Activated T-helper 2 cell treated with anti-CD3 and anti-CD28 coated beads, Interferon-gamma antibody, Interleukin-2, Interleukin-4, amounts not matched to agents 10 μg/mL and 5 μg/mL and 100 μg/mL, durations not matched to agents 14 hours and 24 hours and 36 hours (primary cell): Measurements from ENCODE around the gene GOSR2. TPM values are rescaled to one million over a fixed set of nuclear protein-coding genes. Genes with fewer than 3 reads are reported as not detected.

Source experiments
- DNase-seq: peaks from one replicate; pipeline ENCODE4 v3.0.0; 2021; ENCODE audit warnings: low spot score
- H3K27ac Mint-ChIP-seq: one replicate; pipeline ENCODE4 v1.8.0; 2021; ENCODE audit warnings: mixed read lengths
- H3K27me3 Mint-ChIP-seq: one replicate; pipeline ENCODE4 v1.8.0; 2021; ENCODE audit warnings: low read depth, mixed read lengths
- H3K36me3 Mint-ChIP-seq: one replicate; pipeline ENCODE4 v1.8.0; 2021; ENCODE audit warnings: low read depth, mixed read lengths
- H3K4me1 Mint-ChIP-seq: one replicate; pipeline ENCODE4 v1.8.0; 2021; ENCODE audit warnings: low read depth, mixed read lengths
- H3K4me3 Mint-ChIP-seq: one replicate; pipeline ENCODE4 v1.8.0; 2021; ENCODE audit warnings: low read depth, mild to moderate bottlenecking, moderate library complexity, mixed read lengths
- H3K9me3 Mint-ChIP-seq: one replicate; pipeline ENCODE4 v1.8.0; 2021; ENCODE audit warnings: mixed read lengths
- intact Hi-C: fragments of 100-400 bp; cut with micrococcal nuclease; formaldehyde crosslinking; loops from one replicate; pipeline ENCODE4 v1.15.1; 2023
- total RNA-seq: library from RNA; stranded (reverse); gene quantifications from 2 replicates; pipeline ENCODE4 v1.2.3, GENCODE V29; 2022

GOSR2 gene
- 53.9 and 60.4 TPM in 2 replicates for total RNA-seq

DNA sequence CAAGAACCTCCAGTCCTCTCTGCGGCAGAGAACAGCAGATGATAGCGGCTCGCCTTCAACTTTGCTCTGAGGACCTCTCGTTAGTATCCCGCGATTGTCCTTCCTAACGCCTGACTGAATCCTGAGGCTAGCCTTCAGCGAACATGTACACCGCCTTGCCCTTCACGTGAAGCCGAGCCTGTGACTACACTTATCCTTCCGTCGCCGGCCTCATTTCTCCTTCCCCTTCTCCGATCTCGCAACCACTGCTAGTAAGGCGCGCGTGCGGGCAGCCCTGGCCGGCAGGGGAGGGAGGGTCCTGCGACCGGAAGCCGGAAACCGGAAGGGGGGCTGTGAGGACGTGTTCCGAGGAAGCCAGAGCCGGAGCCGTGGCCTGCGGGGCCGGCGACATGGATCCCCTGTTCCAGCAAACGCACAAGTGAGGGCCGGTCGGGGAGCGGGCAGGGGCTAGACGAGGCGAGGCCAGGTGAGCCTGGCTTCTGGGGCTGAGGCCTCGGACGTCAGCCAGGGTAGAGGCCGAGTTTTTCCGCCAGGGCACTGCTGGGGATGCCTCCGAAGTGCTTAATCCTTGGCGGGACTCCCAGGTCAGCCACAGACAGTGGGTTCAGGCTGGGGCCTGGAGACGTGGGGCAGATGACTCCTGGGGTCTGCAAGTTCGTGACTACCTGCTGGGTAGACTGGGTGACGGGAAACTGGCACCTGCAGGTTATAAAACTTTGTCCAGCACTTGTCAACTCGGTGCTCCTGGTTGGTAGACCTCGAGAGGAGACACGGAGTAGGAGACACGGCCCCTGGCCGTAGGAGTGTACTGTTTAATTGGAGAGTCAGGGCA is at the start of gene GOSR2:
GOSR2 (plus strand) TSS at position 357 of the 832 bp plus-strand sequence; CDS start at position 390, 33 bp downstream.
- peaks cover 17% of the 10 kb centered on the region for H3K36me3 Mint-ChIP-seq
- H3K27ac Mint-ChIP-seq = peak within 1 kb of the TSS; percentile 100
- peaks cover 36% of the 10 kb centered on the region for H3K4me1 Mint-ChIP-seq
- no peaks in the 10 kb centered on the region for H3K9me3 Mint-ChIP-seq
- peak within 1 kb of the TSS; percentile 92 for H3K4me3 Mint-ChIP-seq
- DNase-seq = peak; percentile 86
- H3K27me3 Mint-ChIP-seq = no peaks in the 10 kb centered on the region
- intact Hi-C loops = no loop called here

- intact Hi-C loops = no loop called here
- no peaks in the 10 kb centered on the region for H3K27me3 Mint-ChIP-seq
- H3K9me3 Mint-ChIP-seq = no peaks in the 10 kb centered on the region
- DNase-seq = no peak
- no peak overlapping the region for H3K27ac Mint-ChIP-seq
- no peak overlapping the region for H3K4me3 Mint-ChIP-seq
- H3K36me3 Mint-ChIP-seq = no peaks in the 10 kb centered on the region
- no peaks in the 10 kb centered on the region for H3K4me1 Mint-ChIP-seq
Observed at GRCh38 chr17:46873941-46874645, 48.9 kb upstream of the GOSR2 start.

DNA sequence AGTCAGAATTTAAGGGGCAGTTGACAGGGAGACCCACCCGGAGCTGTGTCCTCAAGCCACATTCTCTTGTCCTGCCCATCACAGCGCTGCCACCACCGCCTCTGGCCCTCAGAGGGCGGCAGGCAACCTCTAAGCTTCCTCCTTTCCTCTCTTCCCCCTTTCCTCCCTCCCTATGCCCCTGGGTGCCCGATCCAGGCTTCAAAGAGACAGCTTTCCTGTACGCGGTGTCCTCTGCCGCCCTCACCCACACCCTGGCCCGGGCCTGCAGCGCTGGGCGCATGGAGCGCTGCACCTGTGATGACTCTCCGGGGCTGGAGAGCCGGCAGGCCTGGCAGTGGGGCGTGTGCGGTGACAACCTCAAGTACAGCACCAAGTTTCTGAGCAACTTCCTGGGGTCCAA is 48.1 kb upstream of the GOSR2 start:
- H3K27me3 Mint-ChIP-seq = no peaks in the 10 kb centered on the region
- H3K36me3 Mint-ChIP-seq = no peaks in the 10 kb centered on the region

GRCh38 chr17:46875849-46876352 is 47.1 kb upstream of the GOSR2 start:
- H3K4me1 Mint-ChIP-seq = no peaks in the 10 kb centered on the region
- DNase-seq = no peak
- intact Hi-C loops = no loop called here
- no peaks in the 10 kb centered on the region for H3K36me3 Mint-ChIP-seq
- H3K9me3 Mint-ChIP-seq = no peaks in the 10 kb centered on the region
- H3K27ac Mint-ChIP-seq = no peak overlapping the region
- no peaks in the 10 kb centered on the region for H3K27me3 Mint-ChIP-seq
- no peak overlapping the region for H3K4me3 Mint-ChIP-seq

More for the DNA sequence above, 48.1 kb upstream of the GOSR2 start:
- no peak overlapping the region for H3K4me3 Mint-ChIP-seq
- no peak overlapping the region for H3K27ac Mint-ChIP-seq
- intact Hi-C loops = no loop called here
- H3K9me3 Mint-ChIP-seq = no peaks in the 10 kb centered on the region
- DNase-seq = no peak
- H3K4me1 Mint-ChIP-seq = no peaks in the 10 kb centered on the region

DNA sequence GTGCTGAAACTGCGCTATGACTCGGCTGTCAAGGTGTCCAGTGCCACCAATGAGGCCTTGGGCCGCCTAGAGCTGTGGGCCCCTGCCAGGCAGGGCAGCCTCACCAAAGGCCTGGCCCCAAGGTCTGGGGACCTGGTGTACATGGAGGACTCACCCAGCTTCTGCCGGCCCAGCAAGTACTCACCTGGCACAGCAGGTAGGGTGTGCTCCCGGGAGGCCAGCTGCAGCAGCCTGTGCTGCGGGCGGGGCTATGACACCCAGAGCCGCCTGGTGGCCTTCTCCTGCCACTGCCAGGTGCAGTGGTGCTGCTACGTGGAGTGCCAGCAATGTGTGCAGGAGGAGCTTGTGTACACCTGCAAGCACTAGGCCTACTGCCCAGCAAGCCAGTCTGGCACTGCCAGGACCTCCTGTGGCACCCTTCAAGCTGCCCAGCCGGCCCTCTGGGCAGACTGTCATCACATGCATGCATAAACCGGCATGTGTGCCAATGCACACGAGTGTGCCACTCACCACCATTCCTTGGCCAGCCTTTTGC is 46.5 kb upstream of the GOSR2 start:
- Mint-ChIP-seq H3K27ac (no peak overlapping the region), H3K4me3 (no peak overlapping the region), H3K27me3 (no peaks in the 10 kb centered on the region), H3K9me3 (no peaks in the 10 kb centered on the region), H3K4me1 (no peaks in the 10 kb centered on the region), H3K36me3 (no peaks in the 10 kb centered on the region)
- no peak for DNase-seq
- intact Hi-C loops = no loop called here

DNA sequence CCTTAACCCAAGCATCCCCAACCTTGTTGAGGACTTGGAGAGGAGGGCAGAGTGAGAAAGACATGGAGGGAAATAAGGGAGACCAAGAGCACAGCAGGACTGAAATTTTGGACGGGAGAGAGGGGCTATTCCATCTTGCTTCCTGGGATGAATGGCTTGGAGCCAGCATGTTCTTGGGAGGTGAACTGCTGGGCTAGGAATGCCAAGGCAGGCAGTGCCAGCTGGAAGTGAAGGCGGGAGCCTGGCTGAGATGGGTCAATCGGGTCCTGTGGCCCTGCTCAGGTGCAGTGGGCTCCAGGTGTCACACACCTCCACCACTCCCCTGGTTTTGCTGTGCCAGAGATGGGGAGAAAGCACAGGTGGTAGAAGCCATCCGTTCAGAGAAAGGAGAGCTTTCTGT is 46.0 kb upstream of the GOSR2 start:
- intact Hi-C loops = no loop called here
- H3K4me3 Mint-ChIP-seq = no peak overlapping the region
- no peaks in the 10 kb centered on the region for H3K4me1 Mint-ChIP-seq
- no peaks in the 10 kb centered on the region for H3K9me3 Mint-ChIP-seq
- H3K36me3 Mint-ChIP-seq = no peaks in the 10 kb centered on the region
- no peaks in the 10 kb centered on the region for H3K27me3 Mint-ChIP-seq
- H3K27ac Mint-ChIP-seq = no peak overlapping the region
- DNase-seq = no peak

- no peak for DNase-seq
Observed at GRCh38 chr17:46877466-46877865, 45.5 kb upstream of the GOSR2 start.

DNA sequence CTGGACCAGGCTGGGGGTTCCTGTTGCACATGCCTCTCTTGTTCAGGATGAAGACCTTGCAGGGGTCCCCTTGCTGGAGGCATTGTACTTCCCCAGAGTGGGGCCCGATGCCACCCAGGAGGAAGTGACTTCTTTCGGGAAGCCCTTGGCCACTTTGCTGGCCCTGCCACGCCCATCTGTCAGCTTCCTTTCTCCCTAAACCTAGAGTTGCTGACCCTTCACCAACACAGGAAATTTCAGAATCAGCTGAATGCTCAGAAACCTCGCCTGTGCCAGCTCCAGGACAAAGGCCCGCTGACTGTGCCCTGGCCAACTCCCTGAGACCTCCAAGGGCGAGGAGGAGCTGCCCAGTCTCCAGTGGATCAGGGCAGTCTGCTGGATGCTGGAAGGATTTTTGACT is 44.9 kb upstream of the GOSR2 start:
- no peak for DNase-seq
- Mint-ChIP-seq H3K27ac (no peak overlapping the region), H3K36me3 (no peaks in the 10 kb centered on the region), H3K9me3 (no peaks in the 10 kb centered on the region), H3K4me3 (no peak overlapping the region), H3K4me1 (no peaks in the 10 kb centered on the region), H3K27me3 (no peaks in the 10 kb centered on the region)
- intact Hi-C loops = no loop called here

More at GRCh38 chr17:46877466-46877865, 45.5 kb upstream of the GOSR2 start:
- no peak overlapping the region for H3K4me3 Mint-ChIP-seq
- H3K9me3 Mint-ChIP-seq = no peaks in the 10 kb centered on the region
- no peaks in the 10 kb centered on the region for H3K36me3 Mint-ChIP-seq
- H3K27ac Mint-ChIP-seq = no peak overlapping the region
- intact Hi-C loops = no loop called here
- H3K27me3 Mint-ChIP-seq = no peaks in the 10 kb centered on the region
- H3K4me1 Mint-ChIP-seq = no peaks in the 10 kb centered on the region

- no peaks in the 10 kb centered on the region for H3K27me3 Mint-ChIP-seq
- no peak overlapping the region for H3K4me3 Mint-ChIP-seq
- H3K4me1 Mint-ChIP-seq = no peaks in the 10 kb centered on the region
- intact Hi-C loops = no loop called here
- H3K27ac Mint-ChIP-seq = no peak overlapping the region
- no peaks in the 10 kb centered on the region for H3K9me3 Mint-ChIP-seq
- DNase-seq = no peak
- H3K36me3 Mint-ChIP-seq = no peaks in the 10 kb centered on the region
Observed at GRCh38 chr17:46879101-46879500, 43.9 kb upstream of the GOSR2 start.

DNA sequence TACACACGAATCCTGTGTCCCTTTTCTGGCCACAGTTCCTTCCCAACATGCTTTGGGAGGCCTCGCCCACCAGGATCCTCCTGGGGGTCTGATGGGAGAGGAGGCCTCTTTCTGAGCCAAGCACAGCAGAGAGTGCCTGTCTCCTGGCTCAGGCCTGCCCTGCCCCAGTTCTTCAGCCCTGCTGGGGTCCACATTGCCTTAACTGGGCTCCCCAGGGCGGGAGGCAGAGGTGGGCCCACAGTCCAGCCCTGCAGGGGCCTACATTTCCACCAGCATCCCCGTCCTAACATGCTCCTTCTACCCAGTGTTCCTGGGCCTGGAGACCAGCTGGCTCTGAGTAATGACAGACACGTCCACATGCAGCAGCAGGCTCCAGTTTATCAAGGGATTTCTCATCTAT is 41.9 kb upstream of the GOSR2 start:
- no peaks in the 10 kb centered on the region for H3K36me3 Mint-ChIP-seq
- intact Hi-C loops = no loop called here
- H3K4me3 Mint-ChIP-seq = no peak overlapping the region
- peaks cover 5% of the 10 kb centered on the region for H3K27me3 Mint-ChIP-seq
- H3K9me3 Mint-ChIP-seq = no peaks in the 10 kb centered on the region
- DNase-seq = no peak
- no peaks in the 10 kb centered on the region for H3K4me1 Mint-ChIP-seq
- H3K27ac Mint-ChIP-seq = no peak overlapping the region

DNA sequence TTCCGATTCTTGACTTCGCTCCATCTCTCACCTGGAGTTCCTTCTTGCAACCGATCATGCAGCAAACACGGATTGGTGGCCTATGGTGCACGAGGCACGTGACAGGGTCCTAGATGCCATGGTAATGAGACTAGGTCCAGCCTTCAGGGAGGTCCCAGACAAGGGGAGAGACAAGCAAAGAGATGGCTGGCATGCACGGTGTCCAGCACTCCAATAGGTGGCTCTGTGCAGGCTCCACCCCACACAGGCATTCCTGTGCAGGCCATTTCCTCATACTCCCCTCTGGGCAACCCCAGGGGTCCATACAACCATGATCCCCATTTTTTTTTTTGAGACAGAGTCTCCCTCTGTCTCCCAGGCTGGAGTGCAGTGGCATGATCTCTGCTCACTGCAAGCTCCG is 40.3 kb upstream of the GOSR2 start:
- no peak overlapping the region for H3K27ac Mint-ChIP-seq
- intact Hi-C loops = no loop called here
- no peaks in the 10 kb centered on the region for H3K36me3 Mint-ChIP-seq
- H3K27me3 Mint-ChIP-seq = peaks cover 5% of the 10 kb centered on the region
- H3K4me1 Mint-ChIP-seq = no peaks in the 10 kb centered on the region
- H3K4me3 Mint-ChIP-seq = no peak overlapping the region
- no peaks in the 10 kb centered on the region for H3K9me3 Mint-ChIP-seq
- no peak for DNase-seq

DNA sequence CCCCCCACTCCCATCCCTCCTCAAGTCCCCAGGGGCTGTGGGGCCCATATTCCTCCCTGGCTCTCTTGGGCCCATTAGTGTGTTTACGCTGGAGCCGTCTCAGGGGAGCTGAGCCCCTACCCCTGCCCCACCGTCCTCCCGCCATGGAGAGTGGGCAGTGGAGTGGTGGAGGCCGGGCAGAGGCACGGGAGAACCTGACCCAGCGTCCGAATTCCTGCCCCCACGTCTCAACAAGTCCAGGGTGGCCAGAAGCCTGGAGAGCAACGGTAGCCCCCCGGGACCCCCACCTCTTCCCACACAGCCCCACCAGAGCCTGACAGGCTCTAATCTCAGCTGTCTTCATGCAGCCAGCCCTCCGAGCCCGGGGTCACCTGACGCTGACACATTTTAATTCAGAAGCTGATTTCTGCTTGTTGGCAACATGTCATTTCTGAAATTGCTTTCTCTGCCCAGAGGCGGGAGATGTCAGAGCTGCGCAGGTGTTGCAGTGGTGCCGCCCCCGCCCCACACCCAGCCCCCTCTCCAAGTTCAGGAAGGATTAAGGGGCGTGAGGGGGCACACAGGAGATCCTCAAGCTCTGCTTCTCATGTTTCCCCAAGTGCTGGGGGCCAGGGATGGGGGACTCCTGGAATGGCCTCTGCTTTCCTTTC is 39.0 kb upstream of the GOSR2 start:
- H3K27ac Mint-ChIP-seq = no peak overlapping the region
- no peak for DNase-seq
- H3K4me1 Mint-ChIP-seq = no peaks in the 10 kb centered on the region
- intact Hi-C loops = no loop called here
- no peaks in the 10 kb centered on the region for H3K9me3 Mint-ChIP-seq
- H3K4me3 Mint-ChIP-seq = no peak overlapping the region
- no peaks in the 10 kb centered on the region for H3K36me3 Mint-ChIP-seq
- peaks cover 9% of the 10 kb centered on the region for H3K27me3 Mint-ChIP-seq
